Measurements from ENCODE around the gene IL1R1. TPM values are rescaled to one million over a fixed set of nuclear protein-coding genes. Genes with fewer than 3 reads are reported as not detected.

Gene IL1R1
- total RNA-seq, 1 donor from 2014 or later: 79.6 TPM

DNA sequence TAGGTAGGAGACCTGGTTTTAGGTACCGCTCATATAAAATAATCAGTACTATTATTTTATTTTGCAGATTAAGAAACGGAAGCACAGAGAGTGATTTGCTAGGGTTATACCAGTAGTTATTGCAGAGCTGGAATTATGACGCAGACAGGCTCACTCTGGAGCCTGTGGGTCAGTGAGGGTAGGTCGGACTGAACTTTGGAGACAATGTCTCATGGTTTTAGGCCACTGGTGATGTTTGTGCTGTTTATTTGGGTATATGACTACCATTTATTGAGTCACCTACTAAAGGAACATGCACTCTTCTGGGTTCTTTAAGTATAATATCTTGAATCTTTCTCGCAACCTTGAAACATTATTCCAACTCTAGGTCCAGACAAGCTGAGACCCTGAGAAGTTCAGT is 33.5 kb upstream of the IL1R1 start:
- Histone ChIP-seq H3K36me3 (no peaks in the 10 kb centered on the region), H3K4me1 (peaks cover 14% of the 10 kb centered on the region), H3K9me3 (no peaks in the 10 kb centered on the region), H3K4me3 (no peak overlapping the region), H3K27me3 (no peaks in the 10 kb centered on the region), H3K27ac (no peak overlapping the region)
- intact Hi-C loops (cut with DNase I): no loop called here
- DNase-seq (ENCODE audit: extremely low spot score in 2 of 2): no peak
- TF ChIP-seq POLR2AphosphoS5 (IDR thresholded peaks at IDR 0.05; ENCODE audit: insufficient read depth in 1 of 2, low read depth in 1 of 2): no peak
- no peak for TF ChIP-seq POLR2A (IDR thresholded peaks at IDR 0.05)
- TF ChIP-seq, protein P1, sequence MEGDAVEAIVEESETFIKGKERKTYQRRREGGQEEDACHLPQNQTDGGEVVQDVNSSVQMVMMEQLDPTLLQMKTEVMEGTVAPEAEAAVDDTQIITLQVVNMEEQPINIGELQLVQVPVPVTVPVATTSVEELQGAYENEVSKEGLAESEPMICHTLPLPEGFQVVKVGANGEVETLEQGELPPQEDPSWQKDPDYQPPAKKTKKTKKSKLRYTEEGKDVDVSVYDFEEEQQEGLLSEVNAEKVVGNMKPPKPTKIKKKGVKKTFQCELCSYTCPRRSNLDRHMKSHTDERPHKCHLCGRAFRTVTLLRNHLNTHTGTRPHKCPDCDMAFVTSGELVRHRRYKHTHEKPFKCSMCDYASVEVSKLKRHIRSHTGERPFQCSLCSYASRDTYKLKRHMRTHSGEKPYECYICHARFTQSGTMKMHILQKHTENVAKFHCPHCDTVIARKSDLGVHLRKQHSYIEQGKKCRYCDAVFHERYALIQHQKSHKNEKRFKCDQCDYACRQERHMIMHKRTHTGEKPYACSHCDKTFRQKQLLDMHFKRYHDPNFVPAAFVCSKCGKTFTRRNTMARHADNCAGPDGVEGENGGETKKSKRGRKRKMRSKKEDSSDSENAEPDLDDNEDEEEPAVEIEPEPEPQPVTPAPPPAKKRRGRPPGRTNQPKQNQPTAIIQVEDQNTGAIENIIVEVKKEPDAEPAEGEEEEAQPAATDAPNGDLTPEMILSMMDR (IDR thresholded peaks at IDR 0.05): no peak

DNA sequence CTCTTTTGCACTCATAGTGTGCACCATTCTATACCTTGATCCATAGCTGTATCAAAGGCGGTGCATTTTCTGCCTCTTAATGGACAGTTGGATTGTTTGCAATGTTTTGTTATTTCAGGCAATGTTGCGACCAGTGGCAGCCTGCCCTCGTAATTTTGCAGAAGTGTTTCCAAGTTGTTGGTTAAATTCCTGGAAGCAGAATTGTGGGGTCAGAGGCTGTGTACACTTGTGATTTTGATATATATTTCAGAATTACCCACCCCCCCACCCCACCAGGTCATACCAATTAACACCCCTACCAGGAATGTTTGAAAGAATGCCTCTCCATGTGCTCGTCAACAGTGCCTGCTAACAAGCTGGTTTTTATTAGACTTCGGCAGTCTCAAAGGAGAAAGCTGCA is 32.4 kb upstream of the IL1R1 start:
- Histone ChIP-seq H3K27me3 (no peaks in the 10 kb centered on the region), H3K36me3 (no peaks in the 10 kb centered on the region), H3K9me3 (no peaks in the 10 kb centered on the region), H3K27ac (no peak overlapping the region), H3K4me3 (no peak overlapping the region), H3K4me1 (peaks cover 11% of the 10 kb centered on the region)
- no peak for TF ChIP-seq POLR2A (IDR thresholded peaks at IDR 0.05)
- no peak for DNase-seq (ENCODE audit: extremely low spot score in 2 of 2)
- intact Hi-C loops (cut with DNase I): no loop called here

DNA sequence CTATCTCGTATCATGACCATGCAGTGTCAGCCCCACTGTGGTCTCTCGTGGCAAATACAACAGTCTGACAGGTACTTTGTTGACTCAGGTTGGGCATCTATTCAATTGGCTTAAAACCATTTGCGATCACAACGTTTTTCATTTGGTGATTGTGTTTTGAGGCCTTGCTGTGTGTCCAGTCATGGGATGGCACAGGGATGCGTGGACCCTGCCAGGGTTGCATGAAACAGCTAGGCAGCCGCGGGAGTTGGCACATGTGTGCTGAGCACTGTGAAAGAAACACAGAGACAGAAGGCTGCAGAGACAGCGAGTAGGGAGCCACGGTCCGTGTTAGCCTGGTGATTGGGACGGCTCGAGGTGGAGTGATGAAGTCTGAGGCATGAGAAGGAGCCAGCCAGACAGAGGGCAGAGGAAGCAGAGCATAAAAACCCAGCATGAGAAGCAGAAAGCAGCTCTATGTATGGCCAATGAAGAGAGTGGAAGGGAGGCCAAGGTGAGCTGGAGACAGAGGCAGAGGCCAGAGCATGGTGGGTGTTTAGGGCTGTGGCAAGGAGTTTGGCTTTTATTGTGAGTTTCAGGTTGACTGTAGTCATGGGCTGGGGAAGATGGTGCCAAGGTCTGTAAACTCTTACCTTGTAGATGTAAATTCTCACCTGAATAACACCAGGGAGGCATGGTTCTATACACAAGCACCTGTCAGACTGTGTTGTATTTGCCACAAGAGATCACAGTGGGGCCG is 31.8 kb upstream of the IL1R1 start:
- DNase-seq (ENCODE audit: extremely low spot score in 2 of 2): no peak
- H3K9me3 ChIP-seq: no peaks in the 10 kb centered on the region
- intact Hi-C loops (cut with DNase I): no loop called here
- peaks cover 6% of the 10 kb centered on the region for H3K4me1 ChIP-seq
- H3K36me3 ChIP-seq: no peaks in the 10 kb centered on the region
- no peaks in the 10 kb centered on the region for H3K27me3 ChIP-seq
- TF ChIP-seq POLR2AphosphoS5 (IDR thresholded peaks at IDR 0.05; ENCODE audit: insufficient read depth in 1 of 2, low read depth in 1 of 2): no peak
- TF ChIP-seq POLR2A (IDR thresholded peaks at IDR 0.05): no peak
- TF ChIP-seq, protein P1 (IDR thresholded peaks at IDR 0.05): no peak
- H3K27ac ChIP-seq: no peak overlapping the region
- H3K4me3 ChIP-seq: no peak overlapping the region

DNA sequence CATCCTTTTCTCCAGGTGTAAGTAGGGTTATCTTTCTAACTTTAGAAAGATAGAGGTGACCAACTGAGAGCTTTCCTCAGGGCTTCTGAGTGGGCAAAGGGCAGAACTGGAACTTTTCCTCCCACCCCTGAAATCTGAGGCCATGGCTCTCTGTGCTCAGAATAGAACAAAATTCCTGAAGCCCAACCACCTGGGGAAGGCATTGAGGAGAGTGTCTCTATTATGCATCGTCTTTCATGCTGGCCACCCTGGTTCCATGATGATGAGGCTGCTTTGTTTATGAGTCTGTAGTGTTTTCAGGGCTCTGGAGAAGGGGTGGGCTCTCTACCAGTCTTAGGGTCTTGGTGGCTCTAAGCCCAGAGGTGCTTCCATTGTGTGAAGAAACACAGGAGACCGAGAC is 30.7 kb upstream of the IL1R1 start:
- TF ChIP-seq POLR2A (IDR thresholded peaks at IDR 0.05) (no peak), POLR2AphosphoS5 (IDR thresholded peaks at IDR 0.05; ENCODE audit: insufficient read depth in 1 of 2, low read depth in 1 of 2) (no peak)
- TF ChIP-seq, protein P1 (IDR thresholded peaks at IDR 0.05): no peak
- Histone ChIP-seq H3K4me1 (no peaks in the 10 kb centered on the region), H3K4me3 (no peak overlapping the region), H3K9me3 (no peaks in the 10 kb centered on the region), H3K36me3 (no peaks in the 10 kb centered on the region), H3K27me3 (no peaks in the 10 kb centered on the region), H3K27ac (no peak overlapping the region)
- no peak for DNase-seq (ENCODE audit: extremely low spot score in 2 of 2)
- intact Hi-C loops (cut with DNase I): no loop called here

DNA sequence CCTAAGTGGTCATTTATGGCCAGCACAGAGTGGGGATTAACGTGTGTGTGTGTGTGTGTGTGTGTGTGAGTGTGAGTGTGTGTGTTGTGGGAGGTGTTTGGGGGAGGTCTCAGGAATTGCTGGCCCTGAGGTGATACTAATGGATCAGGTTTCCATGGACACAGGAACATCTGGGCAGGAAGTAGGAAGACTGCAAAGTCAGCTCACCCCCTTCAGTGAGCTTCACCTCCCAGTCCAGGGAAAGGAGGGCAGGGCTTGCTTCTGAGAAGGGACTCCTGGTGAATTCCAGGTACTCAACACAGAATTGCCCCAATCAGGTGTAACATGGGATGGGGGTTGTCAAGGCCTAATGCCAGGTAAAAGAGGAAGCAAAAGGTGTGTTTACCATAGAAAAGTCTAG is 30.3 kb upstream of the IL1R1 start:
- DNase-seq (ENCODE audit: extremely low spot score in 2 of 2): no peak
- H3K9me3 ChIP-seq: no peaks in the 10 kb centered on the region
- H3K4me1 ChIP-seq: no peaks in the 10 kb centered on the region
- no peaks in the 10 kb centered on the region for H3K27me3 ChIP-seq
- TF ChIP-seq, protein P1 (IDR thresholded peaks at IDR 0.05): no peak
- no peak for TF ChIP-seq POLR2AphosphoS5 (IDR thresholded peaks at IDR 0.05; ENCODE audit: insufficient read depth in 1 of 2, low read depth in 1 of 2)
- TF ChIP-seq POLR2A (IDR thresholded peaks at IDR 0.05): no peak
- no peak overlapping the region for H3K4me3 ChIP-seq
- intact Hi-C loops (cut with DNase I): no loop called here
- H3K27ac ChIP-seq: no peak overlapping the region
- no peaks in the 10 kb centered on the region for H3K36me3 ChIP-seq
